HUES64 (cell line): ENCODE results near the gene STK40.

ENCODE experiments used
- H3K27ac ChIP-seq: 2 replicates; pipeline ENCODE4 v1.7.0; 2013; ENCODE audit warnings: low read depth, low read length, inconsistent platforms
- H3K27me3 ChIP-seq: 2 replicates; pipeline ENCODE4 v1.6.1; 2013; ENCODE audit warnings: mild to moderate bottlenecking, low read length; ENCODE audit not compliant: insufficient read depth
- H3K36me3 ChIP-seq: 2 replicates; pipeline ENCODE4 v1.6.1; 2013; ENCODE audit warnings: mild to moderate bottlenecking, low read length; ENCODE audit not compliant: insufficient read depth
- H3K4me1 ChIP-seq: 2 replicates; pipeline ENCODE4 v1.6.1; 2013; ENCODE audit warnings: mild to moderate bottlenecking, low read length, moderate library complexity; ENCODE audit not compliant: insufficient read depth
- H3K4me3 ChIP-seq: 2 replicates; pipeline ENCODE4 v1.5.1; 2013; ENCODE audit warnings: mild to moderate bottlenecking, low read length, moderate library complexity
- H3K9ac ChIP-seq: 2 replicates; pipeline ENCODE4 v1.6.1; 2013; ENCODE audit warnings: mild to moderate bottlenecking, low read depth, low read length
- H3K9me3 ChIP-seq: 2 replicates; pipeline ENCODE4 v1.6.1; 2013; ENCODE audit warnings: low read depth, low read length; ENCODE audit not compliant: insufficient read depth
- WGBS: fragments of 150-250, 120-280 bp; methylation state at CpG from one replicate; pipeline ENCODE4 v1.1.7; 2013; ENCODE audit warnings: missing lambda C conversion rate; 5-methylcytosine and 5-hydroxymethylcytosine counted together

The STK40 gene

GRCh38 chr1:36414384-36414783, 28.7 kb upstream of the STK40 start:
- Histone ChIP-seq H3K9me3 (no peaks in the 10 kb centered on the region), H3K9ac (no peak overlapping the region), H3K27ac (no peak overlapping the region), H3K4me3 (no peak overlapping the region), H3K36me3 (no peaks in the 10 kb centered on the region), H3K27me3 (no peaks in the 10 kb centered on the region), H3K4me1 (peaks cover 4% of the 10 kb centered on the region; the same call in 1 of the 2 replicates)
- WGBS = 90% methylated on average over 4 of the region's 4 CpGs

DNA sequence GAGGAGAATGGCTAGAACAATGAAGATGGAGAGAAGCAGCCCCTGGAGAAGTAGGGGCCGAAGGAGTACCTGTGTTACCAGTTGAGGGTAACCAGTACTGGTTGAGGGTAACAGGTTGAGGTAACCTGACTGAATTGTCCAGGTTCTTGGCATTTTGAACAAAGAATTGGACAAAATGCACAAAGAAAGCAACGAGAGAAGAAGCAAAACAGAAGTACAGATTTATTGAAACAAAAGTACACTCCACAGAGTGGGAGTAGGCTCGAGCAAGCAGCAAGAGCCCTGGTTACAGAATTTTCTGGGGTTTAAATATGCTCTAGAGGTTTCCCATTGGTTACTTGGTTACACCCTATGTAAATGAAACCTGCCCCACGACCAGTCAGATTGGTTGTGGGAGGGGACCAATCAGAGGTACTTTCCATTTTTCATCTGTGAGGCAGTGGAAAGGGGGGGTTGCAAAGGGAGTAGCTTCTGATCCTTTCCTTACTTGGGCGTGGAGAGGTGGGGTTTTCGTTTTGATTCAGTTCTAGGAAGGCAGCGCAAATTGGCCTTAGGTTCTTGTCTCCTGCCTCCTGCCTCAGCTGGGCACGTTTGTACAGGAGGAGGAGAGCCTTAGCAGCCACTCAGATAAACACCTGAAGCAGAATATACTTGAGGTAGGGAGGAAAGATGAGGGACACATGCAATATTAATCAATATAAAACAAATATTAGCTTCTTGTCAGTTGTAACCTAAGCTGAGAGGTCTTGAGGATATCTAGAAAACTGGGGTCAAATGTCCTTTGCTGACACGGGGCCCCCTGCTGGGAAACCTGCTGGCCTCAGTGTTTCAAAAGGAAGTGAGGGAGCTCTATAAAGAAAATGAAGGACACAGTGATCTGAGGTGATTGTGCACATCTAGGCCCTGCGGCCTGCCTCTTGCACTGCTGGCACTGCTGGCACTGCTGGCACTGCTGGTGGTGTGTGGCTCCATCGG, 26.2 kb upstream of the STK40 start:
- Histone ChIP-seq H3K27ac (no peak overlapping the region), H3K27me3 (no peaks in the 10 kb centered on the region), H3K4me3 (no peak overlapping the region), H3K4me1 (peaks cover 4% of the 10 kb centered on the region; the same call in 1 of the 2 replicates), H3K9ac (no peak overlapping the region), H3K36me3 (no peaks in the 10 kb centered on the region), H3K9me3 (no peaks in the 10 kb centered on the region)
- WGBS = 80% methylated on average over 11 of the region's 11 CpGs

GRCh38 chr1:36408479-36408878, 22.8 kb upstream of the STK40 start:
- Histone ChIP-seq H3K27me3 (no peaks in the 10 kb centered on the region), H3K4me1 (peaks cover 4% of the 10 kb centered on the region; the same call in 1 of the 2 replicates), H3K4me3 (no peak overlapping the region), H3K9ac (no peak overlapping the region), H3K36me3 (no peaks in the 10 kb centered on the region), H3K9me3 (no peaks in the 10 kb centered on the region), H3K27ac (no peak overlapping the region)
- WGBS = 93% methylated on average over 2 of the region's 2 CpGs

DNA sequence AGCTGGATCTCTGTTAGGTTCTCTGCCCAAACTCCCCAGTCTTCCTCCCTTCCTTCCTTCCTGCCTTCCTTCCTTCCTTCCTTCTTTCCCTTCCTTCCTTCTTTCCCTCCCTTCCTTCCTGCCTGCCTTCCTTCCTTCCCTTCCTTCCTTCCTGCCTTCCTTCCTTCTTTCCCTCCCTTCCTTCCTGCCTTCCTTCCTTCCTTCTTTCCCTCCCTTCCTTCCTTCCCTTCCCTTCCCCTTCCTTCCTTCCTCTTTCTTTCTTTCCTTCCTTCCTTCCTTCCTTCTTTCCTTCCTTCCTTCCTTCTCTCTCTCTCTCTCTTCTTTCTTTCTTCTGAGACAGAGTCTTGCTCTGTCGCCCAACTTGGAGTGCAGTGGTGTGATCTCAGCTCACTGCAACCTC, 20.7 kb upstream of the STK40 start:
- no peaks in the 10 kb centered on the region for H3K9me3 ChIP-seq
- 92% methylated on average over 1 of the region's 1 CpG for WGBS
- no peak overlapping the region for H3K27ac ChIP-seq
- no peaks in the 10 kb centered on the region for H3K4me1 ChIP-seq
- H3K27me3 ChIP-seq = no peaks in the 10 kb centered on the region
- no peaks in the 10 kb centered on the region for H3K36me3 ChIP-seq
- H3K4me3 ChIP-seq = no peak overlapping the region
- H3K9ac ChIP-seq = no peak overlapping the region

GRCh38 chr1:36402504-36402890, 16.8 kb upstream of the STK40 start:
- no peaks in the 10 kb centered on the region for H3K4me1 ChIP-seq
- H3K4me3 ChIP-seq = no peak overlapping the region
- H3K9me3 ChIP-seq = no peaks in the 10 kb centered on the region
- H3K9ac ChIP-seq = no peak overlapping the region
- H3K27me3 ChIP-seq = no peaks in the 10 kb centered on the region
- no peak overlapping the region for H3K27ac ChIP-seq
- H3K36me3 ChIP-seq = no peaks in the 10 kb centered on the region
- 89% methylated on average over 4 of the region's 4 CpGs for WGBS

DNA sequence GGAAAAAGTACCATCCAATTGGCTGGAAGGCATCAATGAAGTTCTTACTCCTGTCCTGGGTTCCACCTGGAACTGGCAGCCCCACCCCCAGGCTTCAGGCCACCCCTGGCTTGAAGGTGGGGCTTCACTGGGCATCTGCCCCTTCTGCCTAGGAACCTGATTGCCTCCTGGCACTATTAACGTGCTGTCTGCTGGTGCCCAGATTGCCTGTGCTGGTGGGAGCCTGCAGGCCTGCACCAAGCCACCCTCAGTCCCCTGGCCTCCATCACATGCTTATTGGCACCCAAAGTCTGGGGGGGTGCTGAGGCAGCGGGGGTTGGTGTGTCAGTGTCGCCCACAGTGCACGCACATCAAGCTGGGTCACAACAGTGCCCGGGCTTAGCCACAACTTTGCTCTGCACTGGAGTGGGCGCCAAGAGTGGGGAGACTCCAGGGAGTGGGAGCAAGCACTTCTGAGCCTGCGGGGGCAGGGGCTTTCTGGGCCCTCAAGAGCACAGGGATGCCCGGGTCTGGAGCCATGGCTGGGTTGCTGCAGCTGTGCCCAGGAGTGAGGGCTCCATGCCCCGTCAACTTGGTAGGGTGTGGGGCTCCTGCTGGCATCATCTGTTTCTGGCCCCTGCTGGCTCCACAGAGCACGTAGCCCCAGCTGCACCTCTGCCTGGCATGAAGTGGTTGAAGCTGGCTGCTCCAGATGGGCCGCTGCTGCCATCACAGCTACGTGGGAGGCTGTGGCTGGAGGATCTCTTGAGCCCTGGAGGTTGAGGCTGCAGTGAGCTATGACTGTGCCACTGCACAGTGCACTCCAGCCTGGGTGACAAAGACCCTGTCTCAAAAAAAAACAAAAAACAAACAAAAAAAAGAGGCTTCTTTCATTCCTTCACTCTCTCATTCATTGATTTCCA, 16.1 kb upstream of the STK40 start:
- H3K9ac ChIP-seq = no peak overlapping the region
- H3K27me3 ChIP-seq = no peaks in the 10 kb centered on the region
- H3K4me3 ChIP-seq = peak overlapping the region; percentile 53; the same call in 1 of the 2 replicates
- H3K36me3 ChIP-seq = no peaks in the 10 kb centered on the region
- H3K27ac ChIP-seq = no peak overlapping the region; the same call in 1 of the 2 replicates
- no peaks in the 10 kb centered on the region for H3K4me1 ChIP-seq
- no peaks in the 10 kb centered on the region for H3K9me3 ChIP-seq
- WGBS = 91% methylated on average over 12 of the region's 12 CpGs

- peak overlapping the region; percentile 49; the same call in 1 of the 2 replicates for H3K9ac ChIP-seq
- no peaks in the 10 kb centered on the region for H3K4me1 ChIP-seq
- no peaks in the 10 kb centered on the region for H3K9me3 ChIP-seq
- H3K27ac ChIP-seq = peak overlapping the region; percentile 81; the same call in 1 of the 2 replicates
- H3K36me3 ChIP-seq = no peaks in the 10 kb centered on the region
- WGBS = 75% methylated on average over 22 of the region's 22 CpGs
- no peaks in the 10 kb centered on the region for H3K27me3 ChIP-seq
- H3K4me3 ChIP-seq = peak overlapping the region; percentile 53
Measured at GRCh38 chr1:36400825-36401601, 15.3 kb upstream of the STK40 start.

DNA sequence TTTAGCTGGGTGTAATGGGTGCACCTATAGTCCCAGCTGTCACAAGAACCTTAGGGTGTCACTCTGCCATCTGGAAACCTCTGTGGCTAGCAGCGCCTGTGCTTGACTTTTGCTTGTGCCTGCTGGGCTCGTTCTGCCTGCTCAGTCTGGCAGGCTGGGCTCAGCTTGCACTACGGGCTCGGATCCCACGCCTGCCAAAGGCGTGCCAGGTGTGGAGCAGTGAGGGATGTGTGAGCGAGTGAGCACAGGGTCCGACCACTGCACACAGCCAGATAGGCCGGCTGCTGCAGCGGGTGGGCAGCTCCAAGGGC, 14.7 kb upstream of the STK40 start:
- Histone ChIP-seq H3K4me1 (no peaks in the 10 kb centered on the region), H3K36me3 (no peaks in the 10 kb centered on the region), H3K4me3 (0 out of 2 replicates have a peak overlapping the region, but pooled peaks have one; percentile 29), H3K27ac (0 out of 2 replicates have a peak overlapping the region, but pooled peaks have one; percentile 18), H3K9me3 (no peaks in the 10 kb centered on the region), H3K9ac (no peak overlapping the region; the same call in 1 of the 2 replicates), H3K27me3 (no peaks in the 10 kb centered on the region)
- 89% methylated on average over 10 of the region's 10 CpGs for WGBS

- no peak overlapping the region for H3K9ac ChIP-seq
- peaks cover 7% of the 10 kb centered on the region for H3K36me3 ChIP-seq
- H3K4me1 ChIP-seq = no peaks in the 10 kb centered on the region
- WGBS = 92% methylated on average over 7 of the region's 7 CpGs
- H3K4me3 ChIP-seq = peak overlapping the region; percentile 84
- H3K27ac ChIP-seq = no peak overlapping the region
- no peaks in the 10 kb centered on the region for H3K9me3 ChIP-seq
- no peaks in the 10 kb centered on the region for H3K27me3 ChIP-seq
Measured at GRCh38 chr1:36398370-36398977, 12.8 kb upstream of the STK40 start.
